ENCODE data around the gene WDHD1. TPM values are rescaled to one million over a fixed set of nuclear protein-coding genes. Genes with fewer than 3 reads are reported as not detected.

Gene WDHD1
- total and polyA plus RNA-seq, 2 experiments from 2014 or later, result 6.6 to 9.6 TPM

DNA sequence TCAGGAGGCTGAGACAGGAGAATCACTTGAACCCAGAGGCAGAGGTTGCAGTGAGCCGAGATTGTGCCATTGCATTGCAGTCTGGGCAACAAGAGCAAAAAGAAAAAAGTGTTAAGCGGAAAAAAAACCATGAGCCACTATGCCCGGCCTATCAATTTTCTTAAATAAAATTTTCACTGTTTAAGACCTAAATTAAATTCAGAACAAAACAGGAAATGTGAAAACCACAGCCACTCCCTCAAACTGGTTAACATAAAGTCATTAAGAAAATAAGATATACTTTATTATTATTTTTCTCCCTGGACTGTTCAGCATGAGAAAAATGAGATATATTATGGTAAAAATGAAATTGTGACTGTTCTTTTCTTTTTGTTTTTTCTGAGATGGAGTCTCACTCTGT lies 79.7 kb downstream of the WDHD1 start:
- Histone ChIP-seq H3K36me3 (ENCODE audit: low read depth) (no peaks in the 10 kb centered on the region), H3K79me2 (ENCODE audit: insufficient read depth) (no peaks in the 10 kb centered on the region), H3K9me2 (ENCODE audit: insufficient read depth) (no peaks in the 10 kb centered on the region), H3K9ac (no peak overlapping the region), H3K4me1 (ENCODE audit: insufficient read depth) (no peaks in the 10 kb centered on the region), H2AFZ (no peak overlapping the region), H3K27ac (no peak overlapping the region), H3F3A (ENCODE audit: insufficient read depth) (no peaks in the 10 kb centered on the region), H3K4me3 (no peak overlapping the region), H4K20me1 (ENCODE audit: insufficient read depth) (no peaks in the 10 kb centered on the region), H3K4me2 (ENCODE audit: unreplicated experiment) (no peak overlapping the region), H3K9me3 (ENCODE audit: low read depth) (no peaks in the 10 kb centered on the region), H3K27me3 (replicated peaks; ENCODE audit: insufficient read depth) (no peaks in the 10 kb centered on the region)
- in situ Hi-C loops (cut with MboI), result no loop called here
- 98 to 100% methylated on average over 3 of the region's 3 CpGs for WGBS, 2 experiments (ENCODE audit: low coverage in 1 of 2, low lambda C conversion rate in 2 of 2, missing lambda C conversion rate in 2 of 2)
- TF ChIP-seq EZH2phosphoT487 (IDR thresholded peaks at IDR 0.05; ENCODE audit: insufficient read depth, low read depth) (no peak), EZH2 (IDR thresholded peaks at IDR 0.05; ENCODE audit: insufficient read depth, poor library complexity, severe bottlenecking) (no peak)
- DNase-seq, result no peak

DNA sequence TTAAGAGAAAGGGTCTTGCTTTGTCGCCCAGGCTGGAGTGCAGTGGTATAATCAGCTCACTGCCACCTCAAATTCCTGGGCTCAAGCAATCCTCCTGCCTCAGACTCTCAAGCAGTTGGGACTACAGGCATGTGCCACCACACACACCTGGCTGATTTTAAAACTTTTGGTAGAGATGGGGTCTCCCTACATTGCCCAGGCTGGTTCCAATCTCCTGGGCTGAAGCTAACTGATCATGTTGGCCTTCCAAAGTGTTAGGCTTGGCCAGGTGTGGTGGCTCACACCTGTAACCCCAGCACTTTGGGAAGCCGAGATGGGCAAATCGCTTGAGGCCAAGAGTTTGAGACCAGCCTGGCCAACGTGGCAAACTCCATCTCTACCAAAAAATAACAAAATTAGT lies 80.4 kb downstream of the WDHD1 start:
- H3F3A ChIP-seq (ENCODE audit: insufficient read depth), result no peaks in the 10 kb centered on the region
- DNase-seq, result no peak
- H3K27ac ChIP-seq, result no peak overlapping the region
- H3K4me2 ChIP-seq (ENCODE audit: unreplicated experiment), result no peak overlapping the region
- H3K9me3 ChIP-seq (ENCODE audit: low read depth), result no peaks in the 10 kb centered on the region
- 94 to 99% methylated on average over 4 of the region's 4 CpGs for WGBS, 2 experiments (ENCODE audit: low coverage in 1 of 2, low lambda C conversion rate in 2 of 2, missing lambda C conversion rate in 2 of 2)
- no peaks in the 10 kb centered on the region for H3K9me2 ChIP-seq (ENCODE audit: insufficient read depth)
- H3K4me1 ChIP-seq (ENCODE audit: insufficient read depth), result no peaks in the 10 kb centered on the region
- no peaks in the 10 kb centered on the region for H4K20me1 ChIP-seq (ENCODE audit: insufficient read depth)
- in situ Hi-C loops (cut with MboI), result no loop called here
- no peak overlapping the region for H3K4me3 ChIP-seq
- H3K9ac ChIP-seq, result no peak overlapping the region
- H3K79me2 ChIP-seq (ENCODE audit: insufficient read depth), result no peaks in the 10 kb centered on the region
- TF ChIP-seq EZH2 (IDR thresholded peaks at IDR 0.05; ENCODE audit: insufficient read depth, poor library complexity, severe bottlenecking) (no peak), EZH2phosphoT487 (IDR thresholded peaks at IDR 0.05; ENCODE audit: insufficient read depth, low read depth) (no peak)
- H3K36me3 ChIP-seq (ENCODE audit: low read depth), result no peaks in the 10 kb centered on the region
- H3K27me3 ChIP-seq (replicated peaks; ENCODE audit: insufficient read depth), result no peaks in the 10 kb centered on the region
- H2AFZ ChIP-seq, result no peak overlapping the region

GRCh38 chr14:54944737-54945391 lies 82.0 kb downstream of the WDHD1 start:
- Histone ChIP-seq H3K27me3 (replicated peaks; ENCODE audit: insufficient read depth) (no peaks in the 10 kb centered on the region), H3K27ac (no peak overlapping the region), H3K9me2 (ENCODE audit: insufficient read depth) (no peaks in the 10 kb centered on the region), H3K9ac (no peak overlapping the region), H3K4me1 (ENCODE audit: insufficient read depth) (no peaks in the 10 kb centered on the region), H2AFZ (no peak overlapping the region), H3K9me3 (ENCODE audit: low read depth) (no peaks in the 10 kb centered on the region), H3K4me3 (no peak overlapping the region), H4K20me1 (ENCODE audit: insufficient read depth) (no peaks in the 10 kb centered on the region), H3K79me2 (ENCODE audit: insufficient read depth) (no peaks in the 10 kb centered on the region), H3F3A (ENCODE audit: insufficient read depth) (no peaks in the 10 kb centered on the region), H3K36me3 (ENCODE audit: low read depth) (no peaks in the 10 kb centered on the region), H3K4me2 (ENCODE audit: unreplicated experiment) (no peak overlapping the region)
- in situ Hi-C loops (cut with MboI), result no loop called here
- 94 to 97% methylated on average over 9 of the region's 9 CpGs for WGBS, 2 experiments (ENCODE audit: low coverage in 1 of 2, low lambda C conversion rate in 2 of 2, missing lambda C conversion rate in 2 of 2)
- TF ChIP-seq EZH2 (IDR thresholded peaks at IDR 0.05; ENCODE audit: insufficient read depth, poor library complexity, severe bottlenecking) (no peak), EZH2phosphoT487 (IDR thresholded peaks at IDR 0.05; ENCODE audit: insufficient read depth, low read depth) (no peak)
- no peak for DNase-seq

- no peak for DNase-seq
- no peak overlapping the region for H3K27ac ChIP-seq
- H3K9me3 ChIP-seq (ENCODE audit: low read depth), result no peaks in the 10 kb centered on the region
- H3K9ac ChIP-seq, result no peak overlapping the region
- no peaks in the 10 kb centered on the region for H3K9me2 ChIP-seq (ENCODE audit: insufficient read depth)
- 98 to 99% methylated on average over 4 of the region's 4 CpGs for WGBS, 2 experiments (ENCODE audit: low coverage in 1 of 2, low lambda C conversion rate in 2 of 2, missing lambda C conversion rate in 2 of 2)
- in situ Hi-C loops (cut with MboI), result no loop called here
- H3K4me1 ChIP-seq (ENCODE audit: insufficient read depth), result no peaks in the 10 kb centered on the region
- no peaks in the 10 kb centered on the region for H3F3A ChIP-seq (ENCODE audit: insufficient read depth)
- no peaks in the 10 kb centered on the region for H3K27me3 ChIP-seq (replicated peaks; ENCODE audit: insufficient read depth)
- no peak overlapping the region for H3K4me3 ChIP-seq
- H2AFZ ChIP-seq, result no peak overlapping the region
- no peaks in the 10 kb centered on the region for H4K20me1 ChIP-seq (ENCODE audit: insufficient read depth)
- TF ChIP-seq EZH2phosphoT487 (IDR thresholded peaks at IDR 0.05; ENCODE audit: insufficient read depth, low read depth), result no peak
- no peak for TF ChIP-seq EZH2 (IDR thresholded peaks at IDR 0.05; ENCODE audit: insufficient read depth, poor library complexity, severe bottlenecking)
- no peaks in the 10 kb centered on the region for H3K79me2 ChIP-seq (ENCODE audit: insufficient read depth)
- H3K36me3 ChIP-seq (ENCODE audit: low read depth), result no peaks in the 10 kb centered on the region
- H3K4me2 ChIP-seq (ENCODE audit: unreplicated experiment), result no peak overlapping the region
Measured at GRCh38 chr14:54942913-54943312, 84.0 kb downstream of the WDHD1 start.

Data from GM23248 (cell line).